Pancreas (tissue), 10 donors: ENCODE results near the gene LRRC74B. TPM values are rescaled to one million over a fixed set of nuclear protein-coding genes. Genes with fewer than 3 reads are reported as not detected.

Source experiments
- ATAC-seq, 4 donors: fragments of 200-7000 bp; cut with Tn5 transposase; one replicate each; pipeline versions ENCODE4 v1.8.0 to v1.9.1; 2020; ENCODE audit warnings: mild to moderate bottlenecking in 4 of 4, moderate library complexity in 4 of 4
- DNase-seq, 6 donors: peaks; one replicate each; pipeline ENCODE4 v3.0.0-alpha.2; 2020
- FAIRE-seq: peaks from 2 replicates; lab custom pipeline; 2012; peaks lifted over from hg19 to GRCh38; lab: Jason Lieb, UNC
- H3K27ac ChIP-seq, 4 donors: fragments of 200-600 bp; sonication (generic); 1 replicate in 3 of 4; 2 replicates in 1 of 4; pipeline versions ENCODE4 v1.5.0 to v1.8.0; 2020
- H3K27me3 ChIP-seq, 4 donors: fragments of 200-600 bp; one replicate each; pipeline ENCODE4 v1.8.0; 2021
- H3K36me3 ChIP-seq, 3 donors: fragments of 200-600 bp; sonication (generic) in 1 of 3; one replicate each; pipeline versions ENCODE4 v1.5.0 to v1.8.0; 2020 to 2021
- H3K4me1 ChIP-seq, 3 donors: fragments of 200-600 bp; one replicate each; pipeline ENCODE4 v1.8.0; 2021
- H3K4me3 ChIP-seq, 4 donors: fragments of 200-600 bp; sonication (generic) in 2 of 4; one replicate each; pipeline versions ENCODE4 v1.5.0 to v1.8.0; 2020 to 2021
- H3K9me3 ChIP-seq, 4 donors: fragments of 200-600 bp; one replicate each; pipeline ENCODE4 v1.8.0; 2021
- WGBS, 2 donors: extraction: QIAGEN DNeasy Blood & Tissue Kit; methylation state at CpG; one replicate each; pipeline ENCODE4 v1.1.7; 2013; 5-methylcytosine and 5-hydroxymethylcytosine counted together
- intact Hi-C, 3 donors: fragments of 100-400 bp; cut with DNase I; formaldehyde crosslinking; loops; one replicate each; pipeline versions ENCODE4 v1.11.1 to v1.14.2; 2022
- polyA plus RNA-seq, 2 donors: library from polyadenylated mRNA; stranded (reverse); fragments of 200-250 nt; gene quantifications; one replicate each; pipeline ENCODE4 v1.2.3, GENCODE V29; 2013
- total RNA-seq, 6 donors: library from RNA; stranded (reverse); fragmentation: NEBNext Ultra II Directional in 4 of 6; extraction: Animal tissue kit (Norgen Biotek cat#: 25700) in 4 of 6; gene quantifications; one replicate each; pipeline versions ENCODE4 v1.2.1 to v1.2.4, GENCODE V29; 2021 to 2023
- TF ChIP-seq, protein P1 (sequence below), 4 donors: fragments of 200-600 bp; sonication (generic) in 3 of 4; IDR thresholded peaks; one replicate each; pipeline versions ENCODE4 v1.5.0 to v1.8.0; 2021; ENCODE audit warnings: antibody characterized with exemption in 4 of 4
- donor health status: healthy with polysubstance abuse.
- donor health status: DM: no; HTN: no; CAD: no; lungs with moderate emphysema.
- donor health status: DM: no; HTN: no; CAD: no.
- donor health status: control.
- donor health status: control.
- donor health status: Bipolar disorder and iron deficiency.
- donor health status: DM: yes; HTN: yes; CAD: no.
- donor health status: DM: no; HTN: no; CAD: no.
- donor health status: DM: no; HTN: no; CAD: no.
- donor health status: DM: yes; HTN: yes; CAD: no.

The LRRC74B gene
- total and polyA plus RNA-seq, 8 donors: 0.05 TPM; not detected in 7

DNA sequence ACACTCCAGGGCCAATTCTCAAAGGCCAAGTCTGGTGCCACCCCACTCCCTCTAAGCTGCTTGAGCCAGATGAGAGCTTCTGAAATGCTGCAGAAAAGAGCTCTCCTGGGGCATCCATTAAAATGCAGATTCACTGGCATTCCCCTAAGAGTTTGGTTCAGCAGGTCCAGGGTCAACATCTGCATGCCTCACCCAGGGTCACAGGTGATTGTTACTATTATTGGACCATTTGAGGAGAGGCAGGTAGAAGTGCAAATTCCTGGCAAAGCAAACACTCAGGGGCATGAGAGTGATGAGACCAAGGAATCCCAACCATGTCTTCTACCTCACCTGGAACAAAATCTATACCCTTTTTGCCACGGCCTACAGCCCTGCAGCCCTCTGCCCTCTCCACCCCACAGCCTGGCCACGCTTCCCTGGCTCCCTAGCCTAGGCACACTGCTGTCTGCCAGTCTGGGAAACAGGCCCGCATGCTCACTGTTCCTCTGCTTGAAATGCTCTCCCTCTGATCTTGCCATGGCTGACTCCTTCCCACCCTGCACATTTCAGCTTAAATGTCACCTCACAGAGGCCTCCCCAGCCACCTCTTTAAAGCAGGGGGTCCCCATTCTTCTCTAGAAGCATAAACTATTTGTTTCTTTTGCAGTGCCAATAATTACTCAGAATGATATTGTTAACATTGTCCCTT lies 35.2 kb upstream of the LRRC74B start:
- H3K9me3 ChIP-seq: no peaks in the 10 kb centered on the region
- no peaks in the 10 kb centered on the region for H3K36me3 ChIP-seq
- 83 to 87% methylated on average over 3 of the region's 3 CpGs for WGBS, 2 donors
- ATAC-seq (no peak), DNase-seq (no peak), FAIRE-seq (no peak)
- no peak overlapping the region for H3K27ac ChIP-seq
- no peaks in the 10 kb centered on the region for H3K27me3 ChIP-seq
- H3K4me3 ChIP-seq: no peak overlapping the region
- H3K4me1 ChIP-seq: peaks cover 0 to 8% (median 0%) of the 10 kb centered on the region in 3 donors
- intact Hi-C loops: no loop called here
- TF ChIP-seq, protein P1, sequence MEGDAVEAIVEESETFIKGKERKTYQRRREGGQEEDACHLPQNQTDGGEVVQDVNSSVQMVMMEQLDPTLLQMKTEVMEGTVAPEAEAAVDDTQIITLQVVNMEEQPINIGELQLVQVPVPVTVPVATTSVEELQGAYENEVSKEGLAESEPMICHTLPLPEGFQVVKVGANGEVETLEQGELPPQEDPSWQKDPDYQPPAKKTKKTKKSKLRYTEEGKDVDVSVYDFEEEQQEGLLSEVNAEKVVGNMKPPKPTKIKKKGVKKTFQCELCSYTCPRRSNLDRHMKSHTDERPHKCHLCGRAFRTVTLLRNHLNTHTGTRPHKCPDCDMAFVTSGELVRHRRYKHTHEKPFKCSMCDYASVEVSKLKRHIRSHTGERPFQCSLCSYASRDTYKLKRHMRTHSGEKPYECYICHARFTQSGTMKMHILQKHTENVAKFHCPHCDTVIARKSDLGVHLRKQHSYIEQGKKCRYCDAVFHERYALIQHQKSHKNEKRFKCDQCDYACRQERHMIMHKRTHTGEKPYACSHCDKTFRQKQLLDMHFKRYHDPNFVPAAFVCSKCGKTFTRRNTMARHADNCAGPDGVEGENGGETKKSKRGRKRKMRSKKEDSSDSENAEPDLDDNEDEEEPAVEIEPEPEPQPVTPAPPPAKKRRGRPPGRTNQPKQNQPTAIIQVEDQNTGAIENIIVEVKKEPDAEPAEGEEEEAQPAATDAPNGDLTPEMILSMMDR (IDR thresholded peaks at IDR 0.05): no peak

DNA sequence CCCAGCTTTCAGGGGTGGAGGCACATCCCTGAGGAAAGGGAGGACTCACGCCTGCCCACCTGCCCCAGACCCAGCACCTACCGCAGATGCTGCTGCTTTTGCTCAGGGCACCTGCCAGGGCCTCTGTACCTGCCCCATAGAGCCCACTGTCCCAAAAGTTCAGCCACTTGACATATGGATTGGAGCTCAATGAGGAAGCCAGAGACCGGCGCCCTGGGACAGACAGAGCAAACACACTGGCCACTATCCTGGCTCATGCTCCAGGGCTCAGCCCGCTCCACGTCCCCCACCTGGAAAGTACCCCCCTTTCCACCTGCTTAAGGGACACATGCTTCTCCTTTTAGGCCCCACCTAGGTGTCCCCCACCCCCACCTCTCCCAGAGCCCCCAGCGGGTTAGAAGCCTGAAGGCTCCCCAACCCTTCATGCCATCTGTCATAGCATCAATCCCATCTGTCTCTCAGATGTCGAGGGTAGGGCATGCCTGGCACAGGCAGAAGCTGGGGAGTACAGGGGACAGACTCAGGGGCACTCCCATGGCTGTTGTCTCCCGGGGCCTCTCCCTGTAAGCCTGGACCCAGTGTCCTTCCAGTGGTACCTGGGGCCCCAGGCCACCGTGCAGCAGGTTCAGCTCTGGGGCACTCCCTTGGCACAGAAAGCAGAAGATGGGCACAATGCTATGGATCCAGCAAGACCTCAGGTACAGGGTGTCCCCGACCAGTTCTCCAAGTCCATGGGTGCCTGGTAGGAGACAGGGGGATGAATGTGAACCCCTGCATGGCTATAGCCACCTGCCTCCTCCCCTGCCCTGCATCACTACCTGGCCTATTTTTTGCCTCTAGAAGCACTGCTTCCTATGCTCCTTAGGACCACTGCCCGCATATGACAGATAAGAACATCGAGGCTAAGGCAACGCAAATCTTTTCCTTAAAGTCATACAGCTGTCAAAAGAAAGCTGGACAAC lies 33.0 kb upstream of the LRRC74B start:
- no peaks in the 10 kb centered on the region for H3K36me3 ChIP-seq
- H3K9me3 ChIP-seq: no peaks in the 10 kb centered on the region
- TF ChIP-seq, protein P1 (IDR thresholded peaks at IDR 0.05): no peak
- H3K4me1 ChIP-seq: peaks cover 0 to 8% (median 0%) of the 10 kb centered on the region in 3 donors
- WGBS, 2 donors: 73 to 79% methylated on average over 14 of the region's 14 CpGs
- H3K27ac ChIP-seq: no peak overlapping the region
- H3K4me3 ChIP-seq: no peak overlapping the region
- ATAC-seq: no peak
- H3K27me3 ChIP-seq: no peaks in the 10 kb centered on the region
- intact Hi-C loops: no loop called here
- FAIRE-seq: no peak
- DNase-seq: peak in 1 of 6 donors; percentile 39

DNA sequence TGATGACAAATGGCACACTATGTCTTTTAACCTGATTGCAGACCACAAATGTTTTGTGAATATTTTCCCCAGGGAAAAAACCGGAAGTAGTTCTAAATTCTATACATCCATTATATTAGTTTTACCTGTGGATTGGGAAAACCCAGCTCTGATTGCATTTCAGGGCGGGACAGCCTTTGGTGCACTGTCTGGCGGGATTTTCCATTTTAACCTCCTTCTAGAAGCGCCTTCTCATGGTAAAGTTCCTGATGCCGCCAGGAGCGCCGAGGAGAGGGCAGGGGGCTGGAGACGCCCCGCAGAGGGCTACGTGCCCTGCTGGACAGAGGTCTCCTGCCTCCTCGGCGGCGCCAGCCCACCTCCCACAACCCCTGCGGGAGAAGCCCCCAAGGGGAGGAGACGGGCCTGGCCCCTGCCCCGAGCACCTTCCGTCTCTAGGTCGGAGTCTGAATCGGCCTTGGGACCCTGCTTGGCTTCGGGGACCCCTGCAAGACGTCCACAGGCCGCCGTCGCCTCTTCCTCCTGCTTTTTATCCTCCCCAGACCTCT lies 32.0 kb upstream of the LRRC74B start:
- Histone ChIP-seq H3K27ac (no peak overlapping the region), H3K4me3 (peak overlapping the region in 2 of 4 donors; percentile 2 to 28), H3K27me3 (no peaks in the 10 kb centered on the region), H3K4me1 (peaks cover 0 to 8% (median 0%) of the 10 kb centered on the region in 3 donors), H3K36me3 (no peaks in the 10 kb centered on the region), H3K9me3 (no peaks in the 10 kb centered on the region)
- intact Hi-C loops: no loop called here
- TF ChIP-seq, protein P1 (IDR thresholded peaks at IDR 0.05): no peak
- WGBS, 2 donors: 19 to 22% methylated on average over 23 to 24 of the region's 24 CpGs
- DNase-seq (peak in 1 of 6 donors; percentile 80), FAIRE-seq (no peak), ATAC-seq (peak in 1 of 4 donors; percentile 2)

DNA sequence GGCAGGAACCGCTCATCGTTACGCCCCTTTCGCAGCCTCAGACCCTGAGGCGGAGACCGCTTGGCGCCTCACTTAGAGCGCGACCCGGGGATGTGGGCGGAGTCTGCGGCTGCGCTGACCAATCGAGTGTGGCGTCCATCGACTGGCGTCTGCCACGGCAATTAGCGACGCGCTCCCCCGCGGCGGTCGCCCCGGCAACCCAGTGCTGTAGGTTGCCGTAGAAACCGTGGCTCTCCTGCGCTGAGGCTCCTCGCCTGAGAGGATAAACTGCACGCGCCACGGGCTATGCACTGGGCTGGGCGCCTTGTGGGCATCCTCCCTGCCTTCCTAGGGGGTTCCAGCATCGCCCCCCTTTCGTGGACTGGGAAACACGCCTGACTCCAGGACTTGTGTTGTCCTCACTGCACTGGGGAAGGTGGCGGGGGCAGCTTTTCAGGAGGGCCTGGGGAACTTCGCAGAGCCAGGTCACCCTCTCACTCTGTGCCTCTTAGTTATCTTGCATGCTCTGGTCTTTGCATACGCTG lies 31.5 kb upstream of the LRRC74B start:
- intact Hi-C loops: no loop called here
- peak; percentile 62 to 85 (median 72) for DNase-seq
- TF ChIP-seq, protein P1 (IDR thresholded peaks at IDR 0.05): no peak
- FAIRE-seq: no peak
- WGBS, 2 donors: 2 to 3% methylated on average over 40 of the region's 40 CpGs
- Histone ChIP-seq H3K36me3 (no peaks in the 10 kb centered on the region), H3K9me3 (no peaks in the 10 kb centered on the region), H3K27ac (no peak overlapping the region), H3K4me3 (peak overlapping the region in 2 of 4 donors; percentile 2 to 28), H3K4me1 (peaks cover 0 to 8% (median 0%) of the 10 kb centered on the region in 3 donors), H3K27me3 (no peaks in the 10 kb centered on the region)
- peak; percentile 80 to 93 (median 90) for ATAC-seq
